H7 (cell line): ENCODE results near the gene CSPG5. TPM values are rescaled to one million over a fixed set of nuclear protein-coding genes. Genes with fewer than 3 reads are reported as not detected.

ENCODE experiments used
- DNase-seq: peaks from one replicate; pipeline ENCODE4 v3.0.0; 2012
- H3K27me3 ChIP-seq: 2 replicates; pipeline ENCODE4 v1.6.0; 2011; ENCODE audit warnings: mild to moderate bottlenecking, low read length; ENCODE audit not compliant: control insufficient read depth, insufficient read depth
- H3K36me3 ChIP-seq: replicated peaks from 2 replicates; pipeline ENCODE4 v1.5.1; 2011; ENCODE audit warnings: low read length; ENCODE audit not compliant: control insufficient read depth, insufficient read depth
- H3K4me3 ChIP-seq: 2 replicates; pipeline ENCODE4 v1.5.1; 2011; ENCODE audit warnings: low read depth, mild to moderate bottlenecking, control low read depth, low read length, moderate library complexity; ENCODE audit not compliant: insufficient read depth
- total RNA-seq: library from RNA; depleted of rRNA; stranded (reverse); fragments of >200 nt; shearing (Covaris generic); gene quantifications from 2 replicates; pipeline ENCODE4 v1.2.3, GENCODE V29; 2014; rRNA removed

Gene CSPG5, protein sequence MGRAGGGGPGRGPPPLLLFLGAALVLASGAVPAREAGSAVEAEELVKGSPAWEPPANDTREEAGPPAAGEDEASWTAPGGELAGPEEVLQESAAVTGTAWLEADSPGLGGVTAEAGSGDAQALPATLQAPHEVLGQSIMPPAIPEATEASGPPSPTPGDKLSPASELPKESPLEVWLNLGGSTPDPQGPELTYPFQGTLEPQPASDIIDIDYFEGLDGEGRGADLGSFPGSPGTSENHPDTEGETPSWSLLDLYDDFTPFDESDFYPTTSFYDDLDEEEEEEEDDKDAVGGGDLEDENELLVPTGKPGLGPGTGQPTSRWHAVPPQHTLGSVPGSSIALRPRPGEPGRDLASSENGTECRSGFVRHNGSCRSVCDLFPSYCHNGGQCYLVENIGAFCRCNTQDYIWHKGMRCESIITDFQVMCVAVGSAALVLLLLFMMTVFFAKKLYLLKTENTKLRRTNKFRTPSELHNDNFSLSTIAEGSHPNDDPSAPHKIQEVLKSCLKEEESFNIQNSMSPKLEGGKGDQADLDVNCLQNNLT
- 1.5 and 1.7 TPM in 2 replicates for total RNA-seq

DNA sequence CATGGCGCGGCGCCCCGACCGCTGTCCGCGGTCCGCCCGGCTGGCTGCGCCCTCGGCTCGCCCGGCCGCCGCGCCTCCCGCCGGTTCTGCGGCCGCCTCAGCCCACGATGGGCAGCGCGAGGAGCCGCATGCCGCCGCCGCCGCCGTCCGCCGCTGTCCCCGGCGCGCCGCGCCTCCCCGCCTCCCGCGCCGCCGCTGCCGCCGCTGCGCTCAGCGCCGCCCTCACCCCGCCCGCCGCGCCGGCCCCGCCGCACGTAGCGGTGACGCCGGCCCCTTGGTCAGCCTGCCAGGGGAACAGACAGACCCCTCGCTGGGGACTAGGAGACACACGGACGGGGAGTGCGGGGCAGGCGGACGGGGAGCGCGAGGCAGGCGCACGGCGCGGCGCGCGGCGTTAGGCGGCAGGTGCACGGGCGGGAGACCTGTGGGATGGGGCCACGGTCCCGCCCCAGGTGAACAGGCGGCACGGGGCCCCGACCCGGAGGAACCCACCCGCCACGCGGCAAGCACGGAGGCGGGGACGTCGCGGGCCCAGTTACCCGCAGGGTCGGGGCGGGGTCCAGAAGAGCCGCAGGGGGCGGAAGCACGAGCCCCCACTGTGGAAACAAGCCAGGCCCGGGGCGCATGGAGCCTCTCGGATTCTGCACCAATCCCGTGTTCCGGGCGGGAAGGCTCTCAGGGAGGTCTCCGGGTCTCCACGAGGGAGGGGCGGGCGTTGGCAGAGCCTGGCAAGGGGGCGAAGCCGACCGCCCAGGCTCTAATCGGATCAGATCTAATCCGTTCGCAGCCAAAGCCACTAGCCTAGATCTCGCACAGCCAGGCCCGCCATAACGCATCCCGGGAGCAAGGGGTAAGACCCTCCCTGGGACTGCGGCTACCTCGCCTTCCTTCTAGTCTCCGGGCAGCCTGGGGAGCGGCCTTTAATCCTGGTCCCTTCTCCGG, at the start of gene CSPG5:
CSPG5 (minus strand) TSS at position 175 of the 942 bp plus-strand sequence; CDS start at position 3, 172 bp downstream.
- Histone ChIP-seq H3K27me3 (peaks cover 39% of the 10 kb centered on the region), H3K4me3 (peak within 1 kb of the TSS; percentile 55), H3K36me3 (no peaks in the 10 kb centered on the region)
- DNase-seq, result peak; percentile 87

DNA sequence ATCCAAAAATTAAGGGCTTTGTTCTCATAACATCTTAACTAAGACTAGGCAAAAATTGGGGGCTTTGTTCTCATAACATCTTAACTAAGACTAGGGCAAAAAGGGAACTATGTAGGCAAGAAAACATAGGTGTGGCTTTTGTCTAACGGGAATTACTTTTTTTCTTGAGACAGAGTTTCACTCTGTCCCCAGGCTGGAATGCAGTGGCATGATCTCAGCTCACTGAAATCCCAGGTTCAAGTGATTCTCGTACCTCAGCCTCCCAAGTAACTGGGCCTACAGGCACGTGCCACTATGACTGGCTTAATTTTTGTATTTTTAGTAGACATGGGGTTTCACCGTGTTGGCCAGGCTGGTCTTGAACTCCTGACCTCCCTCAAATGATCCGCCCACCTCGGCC, 49.8 kb upstream of the CSPG5 start:
- Histone ChIP-seq H3K36me3 (peaks cover 29% of the 10 kb centered on the region), H3K4me3 (no peak overlapping the region), H3K27me3 (no peaks in the 10 kb centered on the region)
- no peak for DNase-seq

DNA sequence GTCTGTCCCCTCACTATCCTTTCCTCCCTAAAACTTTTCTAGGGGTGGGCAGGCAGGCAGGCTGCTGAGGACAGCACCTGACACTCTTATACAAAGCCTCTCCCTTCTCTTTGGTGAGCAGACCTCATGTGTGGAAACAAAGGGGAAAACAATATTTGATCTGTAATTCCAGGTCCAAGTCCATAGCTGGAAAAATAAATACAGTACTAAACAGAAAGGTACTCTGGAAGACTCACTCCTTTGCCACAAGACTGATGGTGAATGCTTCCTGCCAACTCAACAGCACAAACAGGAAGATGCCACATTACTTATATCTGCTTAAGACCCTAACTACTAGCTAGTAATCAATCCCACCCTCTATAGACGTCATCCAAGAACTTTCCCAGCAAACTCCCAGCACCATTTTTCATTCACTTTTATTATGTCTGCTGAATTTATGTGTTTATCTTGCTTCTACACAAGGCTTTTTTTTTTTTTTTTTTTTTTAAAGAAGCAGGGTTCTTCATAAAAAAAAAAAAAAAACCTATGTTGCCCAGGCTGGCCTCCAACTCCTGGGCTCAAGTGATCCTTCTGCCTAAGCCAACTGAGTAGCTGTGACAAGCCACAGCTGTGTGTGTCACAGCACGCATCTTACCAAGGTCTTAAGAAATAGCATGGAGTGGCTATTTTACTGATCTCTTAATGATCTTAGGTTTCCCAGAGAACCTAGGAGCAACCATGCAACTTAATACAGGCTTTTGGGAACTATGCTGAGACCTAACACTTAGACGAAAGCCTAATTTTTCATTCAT, 44.2 kb upstream of the CSPG5 start:
- DNase-seq, result no peak
- Histone ChIP-seq H3K27me3 (no peaks in the 10 kb centered on the region), H3K4me3 (no peak overlapping the region), H3K36me3 (peaks cover 25% of the 10 kb centered on the region)

DNA sequence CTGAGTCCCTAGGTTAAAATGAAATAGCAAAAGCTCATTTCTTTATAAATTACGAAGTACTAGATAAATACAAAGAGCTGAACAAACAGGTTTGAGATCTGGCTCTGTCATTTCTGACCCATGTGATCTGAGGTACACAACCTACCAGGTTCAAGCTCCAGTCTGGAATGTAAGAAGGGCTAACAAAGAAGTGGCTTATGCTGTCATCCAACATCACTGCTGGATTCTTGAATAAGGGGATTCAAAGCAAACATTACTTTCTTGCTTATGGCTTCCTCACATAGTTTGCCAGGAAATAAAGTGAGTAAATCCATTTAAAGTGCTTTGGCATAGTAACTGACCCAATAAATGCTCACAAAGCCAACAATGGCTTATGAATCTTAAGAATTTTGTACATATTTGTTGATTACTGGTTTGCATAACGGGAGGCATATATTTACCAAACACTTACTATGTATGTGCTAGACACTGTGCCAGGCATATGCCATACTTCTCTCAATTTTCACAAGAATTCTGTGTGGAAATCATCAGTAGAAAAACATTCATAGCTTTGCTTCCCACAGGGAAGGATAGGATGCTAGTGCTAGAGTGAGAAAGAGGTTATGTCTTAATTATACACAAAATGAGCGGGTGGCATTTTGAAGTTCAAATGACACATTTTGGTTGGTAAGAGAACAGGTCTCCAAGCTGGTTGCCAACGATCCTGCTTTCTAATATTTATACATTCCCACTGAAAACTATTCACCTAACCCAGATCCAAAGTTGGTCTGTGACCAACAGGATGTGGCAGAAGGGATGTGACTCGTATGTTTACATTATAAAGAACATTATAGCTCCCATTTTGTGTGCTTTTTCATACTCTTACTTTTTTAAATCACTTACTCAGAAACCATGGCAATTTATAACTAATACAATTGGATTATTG, 38.7 kb upstream of the CSPG5 start:
- Histone ChIP-seq H3K27me3 (no peaks in the 10 kb centered on the region), H3K36me3 (peaks cover 27% of the 10 kb centered on the region), H3K4me3 (no peak overlapping the region)
- no peak for DNase-seq

DNA sequence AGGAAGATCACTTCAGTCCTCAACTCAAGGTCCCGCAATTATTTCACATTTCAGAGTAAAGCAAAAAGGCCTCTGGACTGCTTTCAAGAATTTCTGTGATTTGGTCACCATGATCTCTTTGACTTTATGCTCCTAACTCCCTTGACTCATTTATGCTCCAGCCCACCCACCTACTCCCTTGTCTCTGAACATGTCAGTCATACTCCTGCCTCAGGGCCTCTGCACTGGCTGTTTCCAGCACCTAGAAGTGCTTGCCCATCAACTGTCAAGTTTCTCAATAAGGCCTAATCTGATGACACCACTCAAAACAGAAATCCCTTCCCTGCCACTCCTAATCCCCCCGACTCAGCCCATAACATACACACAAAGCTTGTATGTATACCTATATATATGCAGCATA, 36.1 kb upstream of the CSPG5 start:
- DNase-seq, result no peak
- Histone ChIP-seq H3K27me3 (no peaks in the 10 kb centered on the region), H3K4me3 (no peak overlapping the region), H3K36me3 (peaks cover 31% of the 10 kb centered on the region)

DNA sequence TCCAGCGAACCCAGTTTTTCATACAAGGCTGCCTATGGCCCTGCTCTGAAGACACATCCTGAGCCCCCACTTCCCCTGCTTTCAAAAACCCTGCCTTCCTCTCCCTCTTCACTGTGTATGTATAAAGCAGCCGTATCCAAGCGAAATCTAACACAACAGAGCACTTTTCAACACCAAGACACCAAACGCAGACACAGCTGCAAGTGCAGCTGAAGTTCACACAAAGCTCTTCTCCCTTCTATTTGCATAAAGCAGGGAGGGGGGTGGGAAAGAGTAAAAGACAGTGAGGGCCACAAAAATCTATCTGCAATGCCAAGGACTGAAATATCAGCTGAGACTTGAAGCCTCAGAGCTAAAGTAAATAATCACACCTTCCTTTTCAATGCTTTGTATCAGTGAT, 35.1 kb upstream of the CSPG5 start:
- Histone ChIP-seq H3K27me3 (no peaks in the 10 kb centered on the region), H3K4me3 (no peak overlapping the region), H3K36me3 (peaks cover 28% of the 10 kb centered on the region)
- no peak for DNase-seq

DNA sequence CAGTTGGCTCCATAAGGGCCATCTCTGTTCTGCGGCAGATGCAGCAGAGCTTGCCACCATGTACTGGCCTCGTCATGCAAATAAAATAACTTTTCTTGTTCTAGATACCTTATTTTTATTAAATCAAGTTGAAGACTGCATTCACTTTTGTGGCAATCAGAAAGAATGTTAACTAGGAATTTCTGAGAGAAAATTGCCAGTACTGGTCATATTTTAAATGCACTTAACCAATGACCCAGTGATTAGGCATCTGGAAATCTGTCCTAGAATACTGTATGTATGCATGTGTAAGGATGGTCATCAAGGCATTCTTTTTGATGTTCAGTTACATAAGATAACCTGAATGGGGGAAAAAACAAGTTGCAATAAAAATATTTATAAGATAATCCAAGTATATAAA, 34.2 kb upstream of the CSPG5 start:
- H3K4me3 ChIP-seq, result no peak overlapping the region
- H3K36me3 ChIP-seq, result peaks cover 29% of the 10 kb centered on the region
- H3K27me3 ChIP-seq, result no peaks in the 10 kb centered on the region
- DNase-seq, result no peak

DNA sequence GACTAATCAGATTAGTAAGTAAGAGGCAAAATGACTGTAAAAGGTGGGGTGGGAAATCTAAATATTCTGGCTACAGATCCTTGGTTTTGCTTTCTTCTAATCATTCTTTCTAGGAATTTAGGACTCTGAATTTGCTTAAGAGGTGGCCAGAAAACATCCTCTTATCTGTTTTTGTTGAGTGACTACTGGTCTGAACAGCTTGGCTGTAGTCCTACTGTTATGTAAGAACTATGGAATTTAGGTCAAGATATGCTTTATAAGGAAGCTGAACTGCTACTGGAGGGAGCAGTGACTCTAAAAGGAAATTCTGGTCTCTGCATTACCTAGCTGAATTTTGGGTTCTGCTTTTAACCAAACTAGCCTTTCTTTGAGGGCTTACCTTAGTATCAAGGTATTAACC, 33.5 kb upstream of the CSPG5 start:
- DNase-seq, result no peak
- H3K36me3 ChIP-seq, result peaks cover 30% of the 10 kb centered on the region
- no peaks in the 10 kb centered on the region for H3K27me3 ChIP-seq
- H3K4me3 ChIP-seq, result no peak overlapping the region

DNA sequence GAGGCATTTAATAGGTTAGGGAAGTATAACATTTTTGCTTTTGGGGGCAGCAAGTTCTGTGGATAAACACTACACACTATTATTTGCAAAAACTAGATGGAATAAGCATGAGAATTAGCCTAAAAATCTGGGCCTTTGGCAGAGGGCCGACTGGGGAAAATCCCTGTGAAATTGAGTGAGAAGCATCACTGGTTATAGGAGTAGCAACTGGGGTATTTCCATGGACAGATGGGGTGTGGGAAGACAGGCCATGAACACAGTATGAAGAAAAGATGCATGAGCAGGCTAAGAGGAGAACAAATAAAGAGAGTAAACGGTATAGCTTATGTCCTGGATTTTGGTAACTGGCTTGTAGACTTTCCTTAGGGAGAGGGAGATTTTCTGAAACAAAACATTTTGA, 32.9 kb upstream of the CSPG5 start:
- peaks cover 26% of the 10 kb centered on the region for H3K36me3 ChIP-seq
- no peaks in the 10 kb centered on the region for H3K27me3 ChIP-seq
- DNase-seq, result no peak
- no peak overlapping the region for H3K4me3 ChIP-seq

DNA sequence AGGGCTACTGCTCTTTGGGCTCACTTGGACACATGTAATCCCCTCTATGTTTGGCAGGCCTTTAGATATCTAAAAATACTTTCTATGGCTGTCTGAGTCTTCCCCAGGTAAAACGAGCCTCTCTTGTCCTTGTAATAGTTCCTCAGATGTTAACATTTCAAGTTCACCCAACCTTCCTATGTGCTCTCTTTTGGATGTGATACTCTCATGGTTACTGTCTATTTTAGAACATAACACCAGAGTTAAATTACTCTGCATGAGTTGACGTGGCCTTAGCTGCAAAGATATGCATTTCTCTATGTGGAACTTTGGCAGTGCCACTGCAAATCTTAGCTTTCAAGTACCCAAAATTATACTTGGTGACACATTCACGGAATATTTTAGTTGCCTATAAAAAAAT, 31.9 kb upstream of the CSPG5 start:
- Histone ChIP-seq H3K36me3 (peaks cover 33% of the 10 kb centered on the region), H3K27me3 (no peaks in the 10 kb centered on the region)
- no peak for DNase-seq

DNA sequence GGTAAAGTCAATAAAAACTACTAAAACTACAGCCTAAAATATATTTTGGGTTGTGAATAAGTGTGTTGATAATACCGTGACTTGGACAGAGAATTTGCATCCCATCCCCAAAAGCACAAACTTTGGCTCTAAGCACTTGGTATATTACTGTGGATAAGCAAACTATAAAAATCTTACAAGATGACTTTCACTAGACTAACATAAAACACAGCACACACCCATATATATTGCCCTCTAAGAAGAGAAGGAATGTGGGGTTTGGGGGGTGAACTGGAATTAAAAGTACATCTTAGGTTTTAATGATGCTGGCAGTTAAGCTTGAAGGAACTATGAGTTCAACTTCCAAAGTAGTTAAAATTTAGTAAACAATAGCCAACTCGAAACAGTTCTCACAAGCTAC, 28.7 kb upstream of the CSPG5 start:
- peaks cover 38% of the 10 kb centered on the region for H3K36me3 ChIP-seq
- no peaks in the 10 kb centered on the region for H3K27me3 ChIP-seq
- H3K4me3 ChIP-seq, result no peak overlapping the region
- no peak for DNase-seq

More for the DNA sequence above, 31.9 kb upstream of the CSPG5 start:
- no peak overlapping the region for H3K4me3 ChIP-seq

DNA sequence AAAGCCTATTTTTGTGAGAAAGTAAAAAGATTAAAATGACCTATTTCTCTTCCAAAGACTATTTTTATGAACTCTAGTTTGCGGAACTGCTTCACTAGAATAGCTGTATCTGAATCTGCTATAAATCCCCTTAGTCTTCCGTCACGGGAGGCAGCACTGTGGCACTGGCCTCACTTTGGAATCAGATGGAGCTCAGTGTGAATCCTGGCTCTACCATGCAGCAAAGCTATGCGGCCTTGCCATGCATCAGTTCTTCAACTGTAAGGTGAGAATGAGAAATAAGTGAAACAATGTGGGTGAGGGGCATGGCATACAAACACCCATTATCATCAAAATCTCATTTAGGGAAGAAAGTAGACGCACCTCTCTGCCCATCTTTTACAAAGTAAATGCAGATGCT, 27.5 kb upstream of the CSPG5 start:
- Histone ChIP-seq H3K36me3 (peaks cover 36% of the 10 kb centered on the region), H3K4me3 (no peak overlapping the region), H3K27me3 (no peaks in the 10 kb centered on the region)
- no peak for DNase-seq

DNA sequence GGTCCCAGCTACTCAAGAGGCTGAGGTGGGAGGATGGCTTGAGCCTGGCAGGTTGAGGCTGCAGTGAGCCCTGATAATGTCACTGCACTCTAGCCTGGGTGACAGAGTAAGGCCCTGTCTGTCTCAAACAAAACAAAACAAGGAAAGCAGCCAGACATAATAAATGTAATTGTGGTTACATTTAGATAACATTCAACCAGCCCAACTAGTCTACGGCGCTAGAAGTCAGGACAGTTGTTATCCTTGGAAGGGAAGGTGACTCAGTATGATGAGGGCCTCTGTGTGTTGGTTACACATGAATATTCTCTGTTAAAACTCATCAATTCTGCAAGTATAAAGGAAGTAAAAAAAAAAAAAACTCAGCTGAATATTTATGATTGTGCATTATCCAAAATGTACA, 27.0 kb upstream of the CSPG5 start:
- Histone ChIP-seq H3K27me3 (no peaks in the 10 kb centered on the region), H3K4me3 (no peak overlapping the region), H3K36me3 (peaks cover 38% of the 10 kb centered on the region)
- DNase-seq, result no peak
